ENCODE results near the gene GPSM1.

DNA sequence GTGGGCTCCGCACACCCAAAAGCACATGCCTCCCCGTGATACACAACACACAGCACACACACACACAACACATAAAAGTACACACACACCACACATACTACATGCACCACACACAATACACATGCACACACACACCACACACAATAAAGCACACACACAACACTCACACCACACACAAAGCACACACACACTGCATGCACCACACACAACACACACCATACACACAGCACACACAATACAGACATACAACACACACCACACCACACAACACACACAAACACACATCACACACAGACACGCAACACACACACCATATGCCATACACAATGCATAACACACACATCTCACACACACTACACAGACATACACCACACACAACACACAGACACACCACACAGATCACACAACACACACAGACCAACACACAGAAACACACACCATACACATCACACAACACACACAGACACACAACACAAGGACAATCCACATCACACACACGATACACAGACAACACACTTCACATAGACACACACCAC, 20.1 kb upstream of the GPSM1 start:
- TF ChIP-seq POLR2AphosphoS5 (IDR thresholded peaks at IDR 0.05) (no peak), EP300 (IDR thresholded peaks at IDR 0.05) (no peak), POLR2A (IDR thresholded peaks at IDR 0.05) (no peak)
- TF ChIP-seq, protein P1, sequence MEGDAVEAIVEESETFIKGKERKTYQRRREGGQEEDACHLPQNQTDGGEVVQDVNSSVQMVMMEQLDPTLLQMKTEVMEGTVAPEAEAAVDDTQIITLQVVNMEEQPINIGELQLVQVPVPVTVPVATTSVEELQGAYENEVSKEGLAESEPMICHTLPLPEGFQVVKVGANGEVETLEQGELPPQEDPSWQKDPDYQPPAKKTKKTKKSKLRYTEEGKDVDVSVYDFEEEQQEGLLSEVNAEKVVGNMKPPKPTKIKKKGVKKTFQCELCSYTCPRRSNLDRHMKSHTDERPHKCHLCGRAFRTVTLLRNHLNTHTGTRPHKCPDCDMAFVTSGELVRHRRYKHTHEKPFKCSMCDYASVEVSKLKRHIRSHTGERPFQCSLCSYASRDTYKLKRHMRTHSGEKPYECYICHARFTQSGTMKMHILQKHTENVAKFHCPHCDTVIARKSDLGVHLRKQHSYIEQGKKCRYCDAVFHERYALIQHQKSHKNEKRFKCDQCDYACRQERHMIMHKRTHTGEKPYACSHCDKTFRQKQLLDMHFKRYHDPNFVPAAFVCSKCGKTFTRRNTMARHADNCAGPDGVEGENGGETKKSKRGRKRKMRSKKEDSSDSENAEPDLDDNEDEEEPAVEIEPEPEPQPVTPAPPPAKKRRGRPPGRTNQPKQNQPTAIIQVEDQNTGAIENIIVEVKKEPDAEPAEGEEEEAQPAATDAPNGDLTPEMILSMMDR (IDR thresholded peaks at IDR 0.05): no peak
